WTC11 (cell line): ENCODE data around the gene WDR49. TPM values are rescaled to one million over a fixed set of nuclear protein-coding genes. Genes with fewer than 3 reads are reported as not detected.
A peak's percentile ranks its signal among the peaks of the same experiment; 100 is the strongest.

Source experiments
- ATAC-seq: fragments of 200-7000 bp; cut with Tn5 transposase; 2 replicates; pipeline ENCODE4 v1.10.0; 2021; ENCODE audit warnings: mild to moderate bottlenecking, moderate library complexity
- CTCF ChIA-PET: fragments of 300-600 bp; sonication (Branson Sonifier 250); formaldehyde crosslinking; loops from one replicate; lab custom pipeline; 2021; ENCODE audit warnings: antibody characterized with exemption; lab: Charles Lee
- POLR2A ChIA-PET: fragments of 350-600 bp; sonication (Branson Sonifier 250); formaldehyde crosslinking; loops from one replicate; lab custom pipeline; 2021; ENCODE audit warnings: antibody characterized with exemption; lab: Charles Lee
- DNase-seq: peaks from one replicate; pipeline ENCODE4 v3.0.0; 2021; ENCODE audit warnings: low spot score
- H3K27ac Mint-ChIP-seq: 2 replicates; pipeline ENCODE4 v1.8.0; 2021; ENCODE audit warnings: mixed read lengths
- H3K27me3 Mint-ChIP-seq: 2 replicates; pipeline ENCODE4 v1.8.0; 2021; ENCODE audit warnings: low read depth, mild to moderate bottlenecking, moderate library complexity, mixed read lengths
- H3K36me3 Mint-ChIP-seq: 2 replicates; pipeline ENCODE4 v1.8.0; 2021; ENCODE audit warnings: mixed read lengths
- H3K4me1 Mint-ChIP-seq: 2 replicates; pipeline ENCODE4 v1.8.0; 2022; ENCODE audit warnings: mixed read lengths
- H3K4me3 Mint-ChIP-seq: 2 replicates; pipeline ENCODE4 v1.8.0; 2021; ENCODE audit warnings: mild to moderate bottlenecking, moderate library complexity, mixed read lengths
- H3K9me3 Mint-ChIP-seq: 2 replicates; pipeline ENCODE4 v1.8.0; 2021; ENCODE audit warnings: mixed read lengths
- CBFB ChIP-seq: sonication (generic); formaldehyde crosslinking; IDR thresholded peaks from 2 replicates; pipeline ENCODE4 v1.8.1; 2022; ENCODE audit warnings: mild to moderate bottlenecking, low read depth, missing genetic modification reagents
- CREM ChIP-seq: sonication (generic); formaldehyde crosslinking; IDR thresholded peaks from 2 replicates; pipeline ENCODE4 v1.8.1; 2022; ENCODE audit warnings: mild to moderate bottlenecking, missing genetic modification reagents, moderate library complexity
- ELF4 ChIP-seq: sonication (generic); formaldehyde crosslinking; IDR thresholded peaks from 2 replicates; pipeline ENCODE4 v1.8.1; 2022; ENCODE audit warnings: low read depth, mild to moderate bottlenecking, moderate library complexity, missing genetic modification reagents
- EMX1 ChIP-seq: fragments of 250-450 bp; sonication (Bioruptor Pico); IDR thresholded peaks from 2 replicates; pipeline ENCODE4 v1.8.0; 2021; ENCODE audit warnings: mild to moderate bottlenecking
- FOXJ3 ChIP-seq: sonication (generic); formaldehyde crosslinking; IDR thresholded peaks from 2 replicates; pipeline ENCODE4 v1.9.0; 2021; ENCODE audit warnings: missing genetic modification reagents, mild to moderate bottlenecking, borderline replicate concordance
- HMGA2 ChIP-seq: fragments of 250-450 bp; sonication (Bioruptor Pico); IDR thresholded peaks from 2 replicates; pipeline ENCODE4 v1.4.0; 2021; ENCODE audit warnings: mild to moderate bottlenecking, moderate library complexity
- IRF2 ChIP-seq: sonication (generic); formaldehyde crosslinking; IDR thresholded peaks from 2 replicates; pipeline ENCODE4 v1.8.0; 2022; ENCODE audit warnings: low read depth, missing genetic modification reagents, borderline replicate concordance
- PRRX2 ChIP-seq: fragments of 250-450 bp; sonication (Bioruptor Pico); IDR thresholded peaks from 2 replicates; pipeline ENCODE4 v1.8.0; 2021; ENCODE audit warnings: mild to moderate bottlenecking
- TEAD4 ChIP-seq: sonication (generic); formaldehyde crosslinking; IDR thresholded peaks from 2 replicates; pipeline ENCODE4 v1.8.0; 2022; ENCODE audit warnings: mild to moderate bottlenecking, missing genetic modification reagents
- TP53 ChIP-seq: sonication (generic); formaldehyde crosslinking; IDR thresholded peaks from 2 replicates; pipeline ENCODE4 v1.8.1; 2023; ENCODE audit warnings: mild to moderate bottlenecking, missing genetic modification reagents
- ZNF219 ChIP-seq: sonication (generic); formaldehyde crosslinking; IDR thresholded peaks from 2 replicates; pipeline ENCODE4 v1.8.0; 2023; ENCODE audit warnings: missing genetic modification reagents, mild to moderate bottlenecking, borderline replicate concordance
- ZNF423 ChIP-seq: fragments of 250-450 bp; sonication (Bioruptor Pico); IDR thresholded peaks from 2 replicates; pipeline ENCODE4 v2.1.2; 2022; ENCODE audit warnings: mild to moderate bottlenecking, moderate library complexity
- total RNA-seq: library from RNA; stranded (reverse); gene quantifications from 3 replicates; pipeline ENCODE4 v1.2.3, GENCODE V29; 2021
- TF ChIP-seq, protein P1 (sequence below): sonication (generic); formaldehyde crosslinking; IDR thresholded peaks from 2 replicates; pipeline ENCODE4 v1.8.0; 2022; ENCODE audit warnings: missing genetic modification reagents
- TF ChIP-seq, protein P2 (sequence below): sonication (generic); formaldehyde crosslinking; IDR thresholded peaks from 2 replicates; pipeline ENCODE4 v1.8.1; 2022; ENCODE audit warnings: mild to moderate bottlenecking, missing genetic modification reagents, moderate library complexity, borderline replicate concordance
- TF ChIP-seq, protein P3 (sequence below): sonication (generic); formaldehyde crosslinking; IDR thresholded peaks from 2 replicates; pipeline ENCODE4 v1.8.1; 2023; ENCODE audit warnings: mild to moderate bottlenecking, missing genetic modification reagents
- TF ChIP-seq, protein P4 (sequence below): fragments of 250-450 bp; sonication (Bioruptor Pico); IDR thresholded peaks from 2 replicates; pipeline ENCODE4 v1.9.0; 2021; ENCODE audit warnings: mild to moderate bottlenecking
- TF ChIP-seq, protein P5 (sequence below): sonication (generic); formaldehyde crosslinking; IDR thresholded peaks from 2 replicates; pipeline ENCODE4 v1.8.0; 2022; ENCODE audit warnings: mild to moderate bottlenecking, missing genetic modification reagents
- TF ChIP-seq, protein P6 (sequence below): sonication (generic); formaldehyde crosslinking; IDR thresholded peaks from 2 replicates; pipeline ENCODE4 v1.8.1; 2023; ENCODE audit warnings: mild to moderate bottlenecking, moderate library complexity, missing genetic modification reagents

The WDR49 gene
- total RNA-seq, 1 experiment from 2014 or later = 0.92 TPM

DNA sequence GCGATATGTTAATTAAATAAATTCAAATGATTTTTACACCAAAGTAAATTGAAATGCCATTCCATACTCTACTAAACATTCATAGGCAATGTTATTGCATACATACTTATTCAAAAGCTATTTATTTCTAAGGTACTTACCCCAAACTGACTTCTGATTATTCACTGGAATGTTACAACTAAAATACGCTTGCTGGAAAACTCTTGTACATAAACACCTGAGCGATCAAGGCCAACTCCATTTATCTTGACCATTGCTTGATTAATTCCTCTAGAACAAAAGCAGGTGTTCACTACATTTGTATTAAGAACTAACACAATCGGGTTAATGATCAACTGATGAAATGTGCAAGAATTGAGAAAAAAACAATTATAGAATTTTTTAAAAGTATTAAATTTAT is 179.9 kb downstream of the WDR49 start, which contains the start of gene SERPINI2 (continued):
- TF ChIP-seq, protein P1, sequence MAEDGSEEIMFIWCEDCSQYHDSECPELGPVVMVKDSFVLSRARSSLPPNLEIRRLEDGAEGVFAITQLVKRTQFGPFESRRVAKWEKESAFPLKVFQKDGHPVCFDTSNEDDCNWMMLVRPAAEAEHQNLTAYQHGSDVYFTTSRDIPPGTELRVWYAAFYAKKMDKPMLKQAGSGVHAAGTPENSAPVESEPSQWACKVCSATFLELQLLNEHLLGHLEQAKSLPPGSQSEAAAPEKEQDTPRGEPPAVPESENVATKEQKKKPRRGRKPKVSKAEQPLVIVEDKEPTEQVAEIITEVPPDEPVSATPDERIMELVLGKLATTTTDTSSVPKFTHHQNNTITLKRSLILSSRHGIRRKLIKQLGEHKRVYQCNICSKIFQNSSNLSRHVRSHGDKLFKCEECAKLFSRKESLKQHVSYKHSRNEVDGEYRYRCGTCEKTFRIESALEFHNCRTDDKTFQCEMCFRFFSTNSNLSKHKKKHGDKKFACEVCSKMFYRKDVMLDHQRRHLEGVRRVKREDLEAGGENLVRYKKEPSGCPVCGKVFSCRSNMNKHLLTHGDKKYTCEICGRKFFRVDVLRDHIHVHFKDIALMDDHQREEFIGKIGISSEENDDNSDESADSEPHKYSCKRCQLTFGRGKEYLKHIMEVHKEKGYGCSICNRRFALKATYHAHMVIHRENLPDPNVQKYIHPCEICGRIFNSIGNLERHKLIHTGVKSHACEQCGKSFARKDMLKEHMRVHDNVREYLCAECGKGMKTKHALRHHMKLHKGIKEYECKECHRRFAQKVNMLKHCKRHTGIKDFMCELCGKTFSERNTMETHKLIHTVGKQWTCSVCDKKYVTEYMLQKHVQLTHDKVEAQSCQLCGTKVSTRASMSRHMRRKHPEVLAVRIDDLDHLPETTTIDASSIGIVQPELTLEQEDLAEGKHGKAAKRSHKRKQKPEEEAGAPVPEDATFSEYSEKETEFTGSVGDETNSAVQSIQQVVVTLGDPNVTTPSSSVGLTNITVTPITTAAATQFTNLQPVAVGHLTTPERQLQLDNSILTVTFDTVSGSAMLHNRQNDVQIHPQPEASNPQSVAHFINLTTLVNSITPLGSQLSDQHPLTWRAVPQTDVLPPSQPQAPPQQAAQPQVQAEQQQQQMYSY (CRISPR knock-in tag) = no peak
- TF ChIP-seq, protein P2, sequence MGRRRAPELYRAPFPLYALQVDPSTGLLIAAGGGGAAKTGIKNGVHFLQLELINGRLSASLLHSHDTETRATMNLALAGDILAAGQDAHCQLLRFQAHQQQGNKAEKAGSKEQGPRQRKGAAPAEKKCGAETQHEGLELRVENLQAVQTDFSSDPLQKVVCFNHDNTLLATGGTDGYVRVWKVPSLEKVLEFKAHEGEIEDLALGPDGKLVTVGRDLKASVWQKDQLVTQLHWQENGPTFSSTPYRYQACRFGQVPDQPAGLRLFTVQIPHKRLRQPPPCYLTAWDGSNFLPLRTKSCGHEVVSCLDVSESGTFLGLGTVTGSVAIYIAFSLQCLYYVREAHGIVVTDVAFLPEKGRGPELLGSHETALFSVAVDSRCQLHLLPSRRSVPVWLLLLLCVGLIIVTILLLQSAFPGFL (CRISPR knock-in tag) = no peak
- TF ChIP-seq, all 79 proteins: peak for 0

DNA sequence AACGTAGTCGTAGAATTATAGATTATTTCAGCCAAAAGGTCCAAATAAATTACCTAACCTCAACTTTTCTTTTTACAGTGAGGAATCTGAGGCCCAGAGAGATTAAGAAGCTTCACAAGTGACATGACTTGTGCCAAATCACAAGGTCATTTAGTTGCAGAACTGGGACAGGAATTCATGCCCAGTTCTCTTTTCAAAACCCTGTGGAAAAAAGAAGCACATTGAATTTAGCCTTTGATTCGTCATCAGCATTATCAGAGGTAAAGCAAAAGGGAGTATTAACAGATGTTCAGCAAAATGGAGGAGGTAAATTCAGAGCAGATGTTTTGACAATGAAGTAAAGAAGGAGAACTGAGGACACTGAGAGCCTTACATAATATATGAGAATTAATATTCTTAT is 184.4 kb downstream of the WDR49 start:
- POLR2A ChIA-PET = no interaction called here
- no peaks in the 10 kb centered on the region for H3K36me3 Mint-ChIP-seq
- peaks cover 12% of the 10 kb centered on the region for H3K4me1 Mint-ChIP-seq
- no peaks in the 10 kb centered on the region for H3K27me3 Mint-ChIP-seq
- no peak overlapping the region for H3K27ac Mint-ChIP-seq
- H3K4me3 Mint-ChIP-seq = no peak overlapping the region
- CTCF ChIA-PET = interaction anchor here (1.6 kb wide), 1 partner anchor 89 kb away, joined by 6 read pairs; the partner anchor contains the start of gene ZBBX
- ATAC-seq (no peak), DNase-seq (no peak)
- no peaks in the 10 kb centered on the region for H3K9me3 Mint-ChIP-seq
- TF ChIP-seq CBFB (CRISPR knock-in tag) (no peak), HMGA2 (0 out of 2 replicates have a peak, but pooled peaks have one; percentile 21)

DNA sequence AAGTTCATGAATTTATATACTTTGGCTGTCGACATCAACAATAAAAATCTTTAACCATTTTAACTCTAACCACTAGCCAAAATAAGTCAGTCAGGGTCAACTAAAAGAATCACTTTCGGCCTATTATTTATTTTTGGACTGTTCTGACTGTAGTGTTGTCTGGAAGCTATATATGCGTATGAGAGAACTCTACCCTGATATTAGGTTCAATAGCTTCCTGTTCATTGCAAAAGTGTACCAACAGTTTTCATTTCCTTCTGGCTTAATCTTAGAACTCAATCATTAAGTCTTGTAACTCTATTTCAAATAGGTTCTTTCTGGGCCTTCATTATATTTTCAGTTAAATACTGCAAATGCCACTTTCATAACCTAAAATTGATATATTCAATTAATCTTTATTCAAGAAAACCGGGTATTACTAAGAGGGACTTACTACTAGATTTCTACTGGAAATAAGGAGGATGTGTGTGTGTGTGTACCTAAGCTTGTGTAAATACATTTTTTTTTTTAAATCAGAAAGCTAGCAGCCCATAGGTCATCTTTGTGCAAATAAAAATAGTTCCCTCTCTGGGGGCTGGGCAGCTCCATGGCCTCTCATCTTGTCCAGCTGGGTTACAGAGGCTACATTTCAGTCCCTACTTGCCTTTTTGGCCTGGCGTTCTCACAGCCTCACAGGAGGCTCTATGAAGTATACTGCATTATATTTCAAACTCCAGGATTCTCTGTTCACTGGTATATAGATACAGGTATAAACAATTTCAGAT is 185.7 kb downstream of the WDR49 start:
- H3K36me3 Mint-ChIP-seq = no peaks in the 10 kb centered on the region
- no peak for TF ChIP-seq IRF2
- no peak for TF ChIP-seq EMX1 (CRISPR knock-in tag)
- no peak for TF ChIP-seq ZNF219 (CRISPR knock-in tag)
- TF ChIP-seq PRRX2 (CRISPR knock-in tag) = no peak
- TF ChIP-seq TEAD4 (CRISPR knock-in tag) = no peak
- TF ChIP-seq FOXJ3 (CRISPR knock-in tag) = no peak
- TF ChIP-seq TP53 (CRISPR knock-in tag) = no peak
- TF ChIP-seq, protein P3, sequence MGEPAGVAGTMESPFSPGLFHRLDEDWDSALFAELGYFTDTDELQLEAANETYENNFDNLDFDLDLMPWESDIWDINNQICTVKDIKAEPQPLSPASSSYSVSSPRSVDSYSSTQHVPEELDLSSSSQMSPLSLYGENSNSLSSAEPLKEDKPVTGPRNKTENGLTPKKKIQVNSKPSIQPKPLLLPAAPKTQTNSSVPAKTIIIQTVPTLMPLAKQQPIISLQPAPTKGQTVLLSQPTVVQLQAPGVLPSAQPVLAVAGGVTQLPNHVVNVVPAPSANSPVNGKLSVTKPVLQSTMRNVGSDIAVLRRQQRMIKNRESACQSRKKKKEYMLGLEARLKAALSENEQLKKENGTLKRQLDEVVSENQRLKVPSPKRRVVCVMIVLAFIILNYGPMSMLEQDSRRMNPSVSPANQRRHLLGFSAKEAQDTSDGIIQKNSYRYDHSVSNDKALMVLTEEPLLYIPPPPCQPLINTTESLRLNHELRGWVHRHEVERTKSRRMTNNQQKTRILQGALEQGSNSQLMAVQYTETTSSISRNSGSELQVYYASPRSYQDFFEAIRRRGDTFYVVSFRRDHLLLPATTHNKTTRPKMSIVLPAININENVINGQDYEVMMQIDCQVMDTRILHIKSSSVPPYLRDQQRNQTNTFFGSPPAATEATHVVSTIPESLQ (CRISPR knock-in tag) = no peak
- TF ChIP-seq, protein P4, sequence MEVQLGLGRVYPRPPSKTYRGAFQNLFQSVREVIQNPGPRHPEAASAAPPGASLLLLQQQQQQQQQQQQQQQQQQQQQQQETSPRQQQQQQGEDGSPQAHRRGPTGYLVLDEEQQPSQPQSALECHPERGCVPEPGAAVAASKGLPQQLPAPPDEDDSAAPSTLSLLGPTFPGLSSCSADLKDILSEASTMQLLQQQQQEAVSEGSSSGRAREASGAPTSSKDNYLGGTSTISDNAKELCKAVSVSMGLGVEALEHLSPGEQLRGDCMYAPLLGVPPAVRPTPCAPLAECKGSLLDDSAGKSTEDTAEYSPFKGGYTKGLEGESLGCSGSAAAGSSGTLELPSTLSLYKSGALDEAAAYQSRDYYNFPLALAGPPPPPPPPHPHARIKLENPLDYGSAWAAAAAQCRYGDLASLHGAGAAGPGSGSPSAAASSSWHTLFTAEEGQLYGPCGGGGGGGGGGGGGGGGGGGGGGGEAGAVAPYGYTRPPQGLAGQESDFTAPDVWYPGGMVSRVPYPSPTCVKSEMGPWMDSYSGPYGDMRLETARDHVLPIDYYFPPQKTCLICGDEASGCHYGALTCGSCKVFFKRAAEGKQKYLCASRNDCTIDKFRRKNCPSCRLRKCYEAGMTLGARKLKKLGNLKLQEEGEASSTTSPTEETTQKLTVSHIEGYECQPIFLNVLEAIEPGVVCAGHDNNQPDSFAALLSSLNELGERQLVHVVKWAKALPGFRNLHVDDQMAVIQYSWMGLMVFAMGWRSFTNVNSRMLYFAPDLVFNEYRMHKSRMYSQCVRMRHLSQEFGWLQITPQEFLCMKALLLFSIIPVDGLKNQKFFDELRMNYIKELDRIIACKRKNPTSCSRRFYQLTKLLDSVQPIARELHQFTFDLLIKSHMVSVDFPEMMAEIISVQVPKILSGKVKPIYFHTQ (CRISPR knock-in tag) = no peak
- TF ChIP-seq HMGA2 = no peak
- no peak for TF ChIP-seq CREM (CRISPR knock-in tag)
- no peak for TF ChIP-seq ELF4 (CRISPR knock-in tag)
- no peak for TF ChIP-seq ZNF423 (CRISPR knock-in tag)
- TF ChIP-seq, protein P5, sequence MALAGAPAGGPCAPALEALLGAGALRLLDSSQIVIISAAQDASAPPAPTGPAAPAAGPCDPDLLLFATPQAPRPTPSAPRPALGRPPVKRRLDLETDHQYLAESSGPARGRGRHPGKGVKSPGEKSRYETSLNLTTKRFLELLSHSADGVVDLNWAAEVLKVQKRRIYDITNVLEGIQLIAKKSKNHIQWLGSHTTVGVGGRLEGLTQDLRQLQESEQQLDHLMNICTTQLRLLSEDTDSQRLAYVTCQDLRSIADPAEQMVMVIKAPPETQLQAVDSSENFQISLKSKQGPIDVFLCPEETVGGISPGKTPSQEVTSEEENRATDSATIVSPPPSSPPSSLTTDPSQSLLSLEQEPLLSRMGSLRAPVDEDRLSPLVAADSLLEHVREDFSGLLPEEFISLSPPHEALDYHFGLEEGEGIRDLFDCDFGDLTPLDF (CRISPR knock-in tag) = no peak
- TF ChIP-seq, protein P6, sequence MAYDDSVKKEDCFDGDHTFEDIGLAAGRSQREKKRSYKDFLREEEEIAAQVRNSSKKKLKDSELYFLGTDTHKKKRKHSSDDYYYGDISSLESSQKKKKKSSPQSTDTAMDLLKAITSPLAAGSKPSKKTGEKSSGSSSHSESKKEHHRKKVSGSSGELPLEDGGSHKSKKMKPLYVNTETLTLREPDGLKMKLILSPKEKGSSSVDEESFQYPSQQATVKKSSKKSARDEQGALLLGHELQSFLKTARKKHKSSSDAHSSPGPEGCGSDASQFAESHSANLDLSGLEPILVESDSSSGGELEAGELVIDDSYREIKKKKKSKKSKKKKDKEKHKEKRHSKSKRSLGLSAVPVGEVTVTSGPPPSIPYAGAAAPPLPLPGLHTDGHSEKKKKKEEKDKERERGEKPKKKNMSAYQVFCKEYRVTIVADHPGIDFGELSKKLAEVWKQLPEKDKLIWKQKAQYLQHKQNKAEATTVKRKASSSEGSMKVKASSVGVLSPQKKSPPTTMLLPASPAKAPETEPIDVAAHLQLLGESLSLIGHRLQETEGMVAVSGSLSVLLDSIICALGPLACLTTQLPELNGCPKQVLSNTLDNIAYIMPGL (CRISPR knock-in tag) = no peak

More for the DNA sequence above, 185.7 kb downstream of the WDR49 start:
- no peak for DNase-seq
- no peak for ATAC-seq
- H3K27me3 Mint-ChIP-seq = no peaks in the 10 kb centered on the region
- no peaks in the 10 kb centered on the region for H3K9me3 Mint-ChIP-seq
- H3K27ac Mint-ChIP-seq = no peak overlapping the region
- no peak overlapping the region for H3K4me3 Mint-ChIP-seq
- ChIA-PET POLR2A (interaction anchor here (1.1 kb wide), 1 partner anchor 45 kb away, joined by 3 read pairs; no protein-coding TSS in a partner anchor), CTCF (interaction anchor here (1.6 kb wide), 1 partner anchor 88 kb away, joined by 6 read pairs; the partner anchor contains the start of gene ZBBX)
- H3K4me1 Mint-ChIP-seq = peaks cover 14% of the 10 kb centered on the region
